Tibial nerve (tissue), 4 donors: ENCODE results near the gene CATSPER3.

ENCODE experiments used
- EP300 ChIP-seq, 2 donors: sonication (generic); formaldehyde crosslinking; IDR thresholded peaks; one replicate each; pipeline ENCODE4 v1.6.1; 2017; ENCODE audit warnings: antibody characterized with exemption in 2 of 2, mild to moderate bottlenecking in 1 of 2
- POLR2A ChIP-seq, 2 donors: fragments of 450-650 bp; IDR thresholded peaks; one replicate each; pipeline ENCODE4 v1.6.1; 2017; ENCODE audit warnings: antibody characterized with exemption in 2 of 2, mild to moderate bottlenecking in 2 of 2, moderate library complexity in 2 of 2
- TF ChIP-seq, protein P1 (sequence below), 5 experiments: fragments of 200-600 bp in 3 of 5; fragments of 450-650 bp in 2 of 5; sonication (generic) in 3 of 5; IDR thresholded peaks; one replicate each; pipeline ENCODE4 v1.5.1; 2016 to 2019; ENCODE audit warnings: antibody characterized with exemption in 5 of 5, mild to moderate bottlenecking in 3 of 5, moderate library complexity in 2 of 5

DNA sequence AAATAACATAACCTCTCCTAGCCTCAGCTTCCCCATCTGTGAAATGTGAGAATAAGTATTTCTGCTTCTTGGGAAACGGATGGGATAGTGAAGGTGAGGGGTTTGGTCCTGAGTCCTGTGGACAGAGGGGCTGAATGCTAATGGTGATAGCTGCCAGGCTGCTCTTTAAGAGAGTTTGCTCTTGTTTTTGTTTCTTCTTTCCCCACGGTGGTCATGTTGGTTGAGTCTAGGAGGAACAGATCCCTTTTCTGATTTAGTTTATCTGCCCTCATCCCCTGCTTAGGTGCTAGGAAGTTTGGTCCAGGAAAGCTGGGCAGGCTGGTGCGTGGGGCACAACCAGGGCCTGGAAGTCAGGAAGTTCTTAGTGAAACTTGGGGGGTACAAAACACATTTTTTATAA, 74.0 kb downstream of the CATSPER3 start:
- TF ChIP-seq, protein P1, sequence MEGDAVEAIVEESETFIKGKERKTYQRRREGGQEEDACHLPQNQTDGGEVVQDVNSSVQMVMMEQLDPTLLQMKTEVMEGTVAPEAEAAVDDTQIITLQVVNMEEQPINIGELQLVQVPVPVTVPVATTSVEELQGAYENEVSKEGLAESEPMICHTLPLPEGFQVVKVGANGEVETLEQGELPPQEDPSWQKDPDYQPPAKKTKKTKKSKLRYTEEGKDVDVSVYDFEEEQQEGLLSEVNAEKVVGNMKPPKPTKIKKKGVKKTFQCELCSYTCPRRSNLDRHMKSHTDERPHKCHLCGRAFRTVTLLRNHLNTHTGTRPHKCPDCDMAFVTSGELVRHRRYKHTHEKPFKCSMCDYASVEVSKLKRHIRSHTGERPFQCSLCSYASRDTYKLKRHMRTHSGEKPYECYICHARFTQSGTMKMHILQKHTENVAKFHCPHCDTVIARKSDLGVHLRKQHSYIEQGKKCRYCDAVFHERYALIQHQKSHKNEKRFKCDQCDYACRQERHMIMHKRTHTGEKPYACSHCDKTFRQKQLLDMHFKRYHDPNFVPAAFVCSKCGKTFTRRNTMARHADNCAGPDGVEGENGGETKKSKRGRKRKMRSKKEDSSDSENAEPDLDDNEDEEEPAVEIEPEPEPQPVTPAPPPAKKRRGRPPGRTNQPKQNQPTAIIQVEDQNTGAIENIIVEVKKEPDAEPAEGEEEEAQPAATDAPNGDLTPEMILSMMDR (IDR thresholded peaks at IDR 0.05): no peak
- no peak for TF ChIP-seq EP300 (IDR thresholded peaks at IDR 0.05)
- TF ChIP-seq POLR2A (IDR thresholded peaks at IDR 0.05): no peak
